CD4-positive, alpha-beta T cell treated with Interleukin-10 for 1 hour (primary cell): ENCODE results near the gene ZBTB20.
"Not testable (repeated sequence)": the region's sequence is repeated elsewhere in the genome, so short reads cannot be mapped to it uniquely, and the experiment has no call there.

ENCODE experiments used
- DNase-seq: peaks from one replicate; pipeline ENCODE4 v3.0.0-alpha.2; 2020

The ZBTB20 gene

DNA sequence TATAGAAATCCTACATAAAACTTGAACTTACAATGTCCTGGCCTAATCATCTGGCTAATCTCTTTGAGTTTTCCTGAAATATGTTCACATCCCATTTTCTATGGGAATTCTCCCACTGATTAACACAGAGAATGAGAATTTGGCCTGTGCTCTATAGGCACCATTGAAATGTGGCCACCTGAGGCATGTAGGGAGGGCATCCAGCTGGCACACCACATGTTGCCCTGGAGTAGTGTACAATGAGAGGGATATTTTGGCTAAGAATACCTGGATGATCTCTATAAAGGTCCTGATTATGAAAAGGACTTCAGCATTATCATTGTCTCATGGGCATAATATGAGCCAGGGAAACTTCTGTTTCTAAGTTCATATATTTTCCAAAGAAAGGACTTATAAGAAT lies 324.0 kb downstream of the ZBTB20 start:
- DNase-seq: no peak

DNA sequence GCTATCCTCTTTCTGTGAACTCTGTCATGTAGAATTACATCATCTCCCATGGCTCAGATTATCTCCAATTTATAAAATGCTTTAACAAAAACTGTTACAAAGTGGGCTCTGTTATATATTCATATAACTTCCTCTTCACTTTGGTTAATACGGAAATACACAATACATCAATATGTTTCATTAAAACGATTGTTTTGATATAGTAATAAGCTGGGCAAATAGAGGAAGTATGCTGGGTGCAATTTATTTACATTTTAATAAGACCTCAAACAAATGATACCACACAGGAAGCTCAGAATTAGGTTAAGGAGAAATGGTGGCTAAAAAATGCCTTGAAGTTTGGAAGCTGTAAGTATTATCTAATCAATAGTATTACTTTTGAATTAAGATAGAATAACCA lies 331.0 kb downstream of the ZBTB20 start:
- no peak for DNase-seq

DNA sequence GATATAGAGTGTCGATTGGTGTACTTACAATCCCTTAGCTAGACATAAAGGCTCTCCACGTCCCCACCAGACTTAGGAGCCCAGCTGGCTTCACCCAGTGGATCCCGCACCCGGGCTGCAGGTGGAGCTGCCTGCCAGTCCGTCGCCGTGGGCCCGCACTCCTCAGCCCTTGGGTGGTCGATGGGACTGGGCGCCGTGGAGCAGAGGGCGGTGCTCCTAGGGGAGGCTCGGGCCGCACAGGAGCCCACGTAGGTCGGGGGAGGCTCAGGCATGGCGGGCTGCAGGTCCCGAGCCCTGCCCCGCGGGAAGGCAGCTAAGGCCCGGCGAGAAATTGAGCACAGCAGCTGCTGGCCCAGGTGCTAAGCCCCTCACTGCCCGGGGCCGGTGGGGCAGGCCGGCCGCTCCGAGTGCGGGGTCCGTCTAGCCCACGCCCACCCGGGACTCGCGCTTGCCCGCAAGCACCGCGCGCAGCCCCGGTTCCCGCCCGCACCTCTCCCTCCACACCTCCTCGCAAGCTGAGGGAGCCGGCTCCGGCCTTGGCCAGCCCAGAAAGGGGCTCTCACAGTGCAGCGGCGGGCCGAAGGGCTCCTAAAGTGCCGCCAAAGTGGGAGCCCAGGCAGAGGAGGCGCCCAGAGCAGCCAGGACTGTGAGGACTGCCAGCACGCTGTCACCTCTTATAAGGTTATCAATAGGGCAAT lies 334.4 kb downstream of the ZBTB20 start:
- DNase-seq: not testable (repeated sequence)

DNA sequence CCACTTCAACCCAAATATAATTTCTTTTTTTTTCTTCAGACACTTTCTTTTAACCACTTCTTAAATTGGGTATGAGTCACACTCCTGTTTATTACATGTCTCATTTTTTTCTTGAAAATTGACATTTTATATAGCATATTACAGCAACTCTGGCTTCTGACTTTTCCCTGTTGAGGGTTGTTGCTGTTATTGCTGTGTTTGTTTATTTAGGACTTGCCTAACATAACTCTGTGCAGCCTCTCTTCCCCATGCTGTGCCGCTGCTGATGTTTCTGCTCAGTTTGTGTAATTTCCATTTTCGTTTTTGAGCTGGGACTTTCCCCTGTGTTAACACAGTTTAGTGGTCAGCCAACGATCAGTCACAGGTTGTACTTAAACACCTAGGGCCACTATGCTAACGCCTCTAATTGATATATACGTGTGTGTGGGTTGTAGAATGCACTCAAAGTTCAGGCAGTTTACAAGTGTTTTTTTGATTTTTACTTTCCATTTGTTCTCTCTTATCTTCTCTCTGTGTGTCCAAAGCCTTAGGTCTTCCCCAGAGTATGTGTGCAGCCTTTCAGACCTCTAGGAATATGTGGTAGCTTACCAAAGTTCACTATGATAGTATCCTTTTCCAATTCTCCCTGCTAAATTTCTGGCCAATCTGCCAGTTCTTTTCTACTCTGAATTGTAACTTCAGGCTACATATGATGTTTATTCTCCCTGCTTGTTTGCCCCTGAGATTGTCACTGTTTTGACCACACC lies 337.2 kb downstream of the ZBTB20 start:
- peak; percentile 46 for DNase-seq

DNA sequence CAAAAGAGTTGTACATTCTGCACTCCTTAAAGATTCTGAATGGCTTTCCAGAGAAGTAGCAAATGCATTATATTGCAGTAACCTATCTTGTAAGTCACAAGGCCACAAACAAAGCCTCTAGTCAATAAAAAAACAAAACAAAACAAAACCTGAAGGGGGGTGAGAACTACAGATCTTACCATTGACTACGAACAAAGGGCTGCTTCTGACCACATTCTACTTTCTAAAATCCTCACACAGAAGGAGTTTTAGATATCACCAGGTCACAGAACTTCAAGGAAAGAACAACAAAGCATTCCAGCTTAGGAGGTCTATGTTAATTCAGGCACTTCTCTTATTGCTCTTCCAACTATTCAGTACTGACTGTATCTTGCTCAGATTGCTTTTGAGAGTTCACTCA lies 343.0 kb downstream of the ZBTB20 start:
- DNase-seq: no peak

DNA sequence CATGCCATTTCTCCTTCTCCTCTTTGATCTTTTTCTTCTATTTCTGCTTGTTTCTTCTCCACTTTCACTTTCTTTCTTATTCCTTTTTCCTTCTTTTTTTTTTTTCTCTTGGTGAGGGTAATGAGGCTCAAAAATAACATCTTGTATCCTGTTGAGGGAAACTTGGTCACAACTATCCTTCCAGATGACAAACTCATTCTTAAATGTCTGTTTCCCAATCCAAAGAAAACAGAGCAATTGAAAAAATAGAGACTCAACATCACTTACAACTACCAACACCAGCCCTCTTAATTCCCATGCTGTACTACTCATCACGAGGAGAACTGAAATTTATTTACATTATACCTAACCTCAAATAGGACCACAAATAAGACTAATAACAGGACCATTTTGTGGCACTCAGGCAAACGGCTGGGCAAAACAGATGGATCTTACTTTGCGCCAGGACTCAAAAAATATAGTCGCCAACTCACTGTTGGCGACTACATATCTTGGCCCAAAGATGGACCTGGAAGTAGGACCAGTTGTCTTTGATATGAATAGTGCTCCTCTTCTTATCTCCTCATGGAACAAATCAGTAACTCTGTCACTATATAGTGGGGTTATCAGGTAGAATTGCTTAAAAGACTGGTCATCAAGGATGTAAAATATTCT lies 343.9 kb downstream of the ZBTB20 start:
- no peak for DNase-seq

DNA sequence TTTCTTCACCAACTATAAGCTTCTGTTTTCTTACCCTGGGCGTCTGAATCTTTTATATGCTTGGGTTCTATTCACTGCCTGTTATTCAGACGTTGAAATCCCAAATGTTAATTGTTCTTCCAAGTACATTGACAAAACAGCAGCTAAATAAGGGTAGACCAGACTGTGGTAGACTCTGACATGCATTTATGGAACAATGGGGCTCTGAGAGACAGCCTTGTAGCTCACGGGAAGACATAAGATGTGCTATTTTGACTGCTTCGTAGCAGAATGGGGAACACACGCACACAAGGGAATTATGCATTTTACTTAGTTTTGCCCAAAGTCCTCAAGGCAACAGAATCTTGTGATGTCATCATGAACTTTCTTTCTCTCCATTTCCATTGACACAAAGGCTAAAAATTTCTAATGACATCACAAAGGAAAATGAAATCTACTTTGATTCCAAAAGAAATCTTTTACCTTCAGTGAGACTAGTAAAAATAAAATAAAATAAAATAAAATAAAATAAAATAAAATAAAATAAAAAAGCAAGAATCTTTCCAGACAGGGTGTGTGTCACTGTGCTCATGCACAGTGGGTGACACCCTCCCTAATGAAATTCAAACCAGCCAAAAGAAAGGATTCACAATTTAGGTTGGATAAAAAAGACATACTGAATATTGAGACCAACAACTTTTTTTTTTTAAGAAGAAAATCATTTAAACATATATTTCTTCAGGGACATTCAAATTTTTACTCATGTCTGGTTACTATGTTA lies 346.6 kb downstream of the ZBTB20 start:
- DNase-seq: no peak

DNA sequence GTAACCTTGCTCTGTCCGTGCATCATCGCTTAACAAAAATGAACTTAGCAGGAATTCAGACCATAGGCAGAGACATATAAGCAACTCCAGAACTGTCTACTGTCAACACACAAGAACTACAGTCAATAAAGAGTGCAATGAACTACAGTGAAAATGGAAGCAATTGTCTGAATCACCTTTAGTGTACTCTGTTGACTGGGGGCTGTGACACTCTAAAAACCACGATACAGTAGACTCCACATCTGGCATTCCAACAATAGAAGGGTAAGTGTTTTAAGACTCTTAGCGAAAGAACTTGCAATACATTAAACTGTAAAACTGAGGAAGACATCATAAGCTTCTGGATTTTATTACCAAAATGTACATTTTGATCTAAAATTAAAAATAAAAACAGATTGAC lies 347.3 kb downstream of the ZBTB20 start:
- no peak for DNase-seq

DNA sequence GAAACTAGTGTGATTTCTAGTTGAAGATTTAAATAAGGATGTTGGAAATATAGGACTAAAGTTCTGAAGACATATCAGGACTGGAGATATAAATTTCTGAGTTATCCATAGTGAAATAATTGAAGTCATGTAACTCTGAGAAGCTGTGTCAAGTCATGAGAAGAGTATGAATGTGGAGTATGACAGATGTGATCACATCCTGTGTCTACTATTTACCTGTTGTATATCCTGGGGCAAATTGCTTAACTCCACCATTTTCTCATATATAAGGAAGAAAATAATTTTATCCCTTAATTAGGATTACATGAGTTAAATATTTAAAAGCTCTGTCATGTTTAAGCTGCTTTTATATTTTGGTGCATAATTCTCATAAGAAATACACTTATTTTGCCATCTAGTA lies 350.3 kb downstream of the ZBTB20 start:
- no peak for DNase-seq

DNA sequence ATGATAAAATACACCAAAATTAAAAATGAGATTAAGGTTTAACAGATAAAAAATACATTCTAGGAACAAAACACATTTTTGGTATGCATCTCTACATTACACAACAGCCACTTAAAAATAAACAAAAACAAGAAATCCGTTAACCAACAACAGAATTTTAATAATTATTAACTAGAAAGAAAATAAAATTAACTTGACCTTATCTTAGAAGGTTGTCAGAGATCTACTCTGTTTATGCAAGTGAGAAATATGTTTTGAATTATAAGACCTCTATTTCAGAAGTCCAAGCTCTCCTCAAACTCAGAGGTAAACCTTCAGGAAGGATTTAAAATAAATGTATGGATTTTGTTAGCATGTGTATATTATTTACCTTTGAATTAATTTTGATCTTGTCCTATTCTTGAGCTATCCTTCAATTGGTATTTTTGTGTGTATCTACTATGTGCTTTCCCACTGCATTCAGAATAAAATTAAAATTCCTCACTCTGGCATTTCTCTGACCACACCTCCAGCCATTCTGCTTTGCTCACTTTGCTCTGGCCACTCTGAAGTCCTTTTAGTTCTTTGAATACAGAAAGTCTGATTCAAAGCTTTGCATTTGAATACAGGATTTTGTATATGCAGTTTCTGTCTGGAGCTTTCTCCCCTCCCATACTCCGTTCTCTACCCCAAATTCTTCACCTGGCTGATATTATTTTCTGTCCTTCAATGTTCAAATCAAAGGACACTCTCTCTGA lies 352.0 kb downstream of the ZBTB20 start:
- no peak for DNase-seq

DNA sequence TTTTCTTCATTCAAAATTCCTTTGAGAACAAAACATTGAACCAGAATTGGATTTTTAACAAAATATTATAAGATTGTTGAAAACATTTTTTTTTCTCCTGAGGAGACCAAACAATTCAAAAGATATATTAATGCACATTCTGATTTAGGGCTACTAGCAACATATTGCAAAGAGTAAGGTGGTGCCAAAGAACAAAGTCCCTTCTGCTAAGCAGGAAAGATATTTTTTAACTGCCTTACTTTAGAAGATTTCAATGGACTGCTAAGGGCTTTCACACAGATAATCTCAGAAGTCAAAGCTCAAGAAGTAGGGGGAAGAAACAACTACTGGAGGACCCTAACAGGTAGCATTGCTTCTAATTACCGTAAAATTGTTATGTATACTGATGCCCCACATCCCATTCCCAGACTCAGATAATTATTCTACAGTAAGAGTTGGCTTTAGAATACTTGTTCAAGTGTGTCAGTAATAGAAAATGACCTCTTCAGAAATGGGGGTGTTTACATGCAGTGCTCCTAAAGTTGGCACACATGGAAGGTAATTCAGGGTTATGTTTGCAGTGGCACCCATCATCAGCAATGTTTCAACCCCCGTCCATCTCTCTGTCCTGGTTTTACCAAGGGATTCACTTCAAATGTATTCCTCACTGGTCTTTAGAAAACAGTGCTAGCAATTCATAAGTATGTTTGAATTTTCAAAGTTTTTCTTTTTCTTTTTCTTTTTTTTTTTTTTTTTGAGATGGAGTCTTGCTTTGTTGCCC lies 354.7 kb downstream of the ZBTB20 start:
- DNase-seq: no peak

DNA sequence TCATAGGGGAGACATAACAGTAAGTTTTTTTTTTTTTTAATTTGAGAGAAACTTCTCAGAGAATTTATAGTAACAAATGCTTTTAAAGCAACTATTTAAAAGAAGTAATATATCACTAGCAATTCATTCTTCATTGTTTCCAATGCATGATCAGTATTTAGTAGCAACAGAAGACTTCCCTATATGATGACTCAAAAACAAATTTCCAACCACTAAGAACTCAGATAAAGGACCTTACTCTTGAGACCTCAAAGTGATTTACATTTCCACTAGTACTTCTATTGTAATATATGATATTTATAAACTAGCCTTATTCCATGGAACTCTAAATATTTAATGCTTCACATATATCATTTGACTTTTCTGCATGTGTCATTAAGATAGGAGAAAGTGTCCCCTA lies 356.3 kb downstream of the ZBTB20 start:
- DNase-seq: no peak

DNA sequence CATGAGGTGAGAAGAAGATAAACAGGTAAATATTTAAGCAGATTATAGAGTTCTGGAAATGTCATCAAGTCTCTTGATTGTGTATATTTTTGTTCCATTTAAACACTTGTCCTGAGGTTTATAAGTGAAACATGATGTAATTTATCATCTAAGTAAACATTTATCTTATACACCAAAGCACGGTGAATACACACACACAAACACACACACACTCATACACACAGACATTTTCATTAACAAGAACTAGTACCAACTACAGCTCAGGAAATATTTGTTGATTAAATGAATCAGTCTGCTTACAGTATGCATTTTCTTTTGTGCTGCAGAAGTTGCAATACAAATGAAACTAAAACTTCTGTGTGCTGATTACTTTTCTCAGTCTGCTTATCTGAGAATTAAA lies 357.3 kb downstream of the ZBTB20 start:
- DNase-seq: no peak

DNA sequence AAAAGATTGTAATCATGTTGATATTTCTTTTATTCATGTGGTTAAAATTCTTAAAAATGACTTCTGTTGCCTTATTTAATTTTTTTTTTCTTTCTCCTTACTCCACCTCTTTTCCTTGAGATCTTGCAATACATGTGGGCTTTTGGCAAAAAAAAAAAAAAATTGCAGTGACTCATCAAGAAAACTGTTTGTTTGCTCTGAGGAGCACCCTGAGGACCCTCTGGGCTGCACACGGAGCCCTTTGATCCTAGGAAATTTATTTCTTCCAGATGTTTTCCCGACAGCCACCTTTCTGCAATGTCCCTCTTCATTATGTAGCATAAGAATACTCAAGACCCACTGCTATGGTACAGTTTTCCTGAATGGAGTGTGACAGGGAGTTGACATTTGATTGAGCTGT lies 371.7 kb downstream of the ZBTB20 start:
- no peak for DNase-seq

DNA sequence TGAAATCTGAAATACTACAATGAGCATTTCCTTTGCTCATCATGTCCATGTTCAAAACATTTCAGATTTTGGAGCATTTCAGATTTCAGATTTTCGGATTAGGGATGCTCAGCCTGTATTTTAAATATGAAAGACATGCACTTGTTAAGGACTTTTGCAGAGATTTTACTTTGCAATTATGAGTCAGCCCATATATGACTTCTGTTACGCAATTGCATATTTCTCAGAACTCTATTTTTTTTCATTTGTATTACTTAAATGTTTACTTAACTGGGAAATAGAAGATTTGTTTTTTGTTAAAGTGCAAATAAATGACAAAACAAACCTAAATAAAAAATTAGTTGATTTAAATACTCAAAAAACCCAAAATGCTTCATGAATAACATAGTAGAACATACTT lies 376.2 kb downstream of the ZBTB20 start:
- DNase-seq: no peak

DNA sequence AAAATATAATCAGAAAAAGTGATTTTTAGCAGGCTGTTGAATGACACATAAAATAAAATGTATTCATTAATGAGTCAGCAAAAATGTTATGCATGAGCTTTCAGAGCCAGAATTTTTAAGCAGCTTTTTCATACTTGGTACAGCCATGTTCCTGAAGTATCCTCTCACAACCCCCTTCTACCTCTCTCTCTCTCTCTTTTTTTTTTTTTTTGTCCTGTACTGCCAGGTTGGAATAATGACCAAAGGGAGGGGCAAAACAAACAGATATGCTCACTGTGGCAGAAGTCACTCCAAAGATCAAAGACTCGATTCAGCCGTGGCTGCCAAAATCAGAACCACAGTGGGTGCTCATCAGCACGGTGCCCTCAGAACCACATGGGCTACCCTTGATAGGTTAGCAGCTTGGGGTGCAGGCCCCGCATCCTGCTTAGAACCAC lies 383.0 kb downstream of the ZBTB20 start:
- no peak for DNase-seq

DNA sequence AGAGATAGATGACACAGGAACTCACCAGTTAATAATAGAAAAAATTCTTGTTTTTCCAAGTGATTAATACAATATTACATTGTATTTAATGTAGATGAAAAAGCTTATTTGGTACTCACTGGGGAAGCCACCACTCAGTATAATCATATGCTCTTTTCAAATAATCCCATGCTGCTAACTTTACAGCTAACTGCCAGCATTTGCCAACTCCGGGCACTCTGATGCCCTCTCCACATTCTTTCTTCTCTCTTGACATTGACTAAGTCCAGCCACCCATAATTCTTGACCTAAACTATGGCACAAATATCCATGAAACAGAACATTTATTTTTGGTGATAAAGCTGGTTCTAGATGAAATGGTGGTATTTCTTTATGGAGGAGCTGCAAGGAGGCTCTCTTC lies 384.9 kb downstream of the ZBTB20 start:
- no peak for DNase-seq

DNA sequence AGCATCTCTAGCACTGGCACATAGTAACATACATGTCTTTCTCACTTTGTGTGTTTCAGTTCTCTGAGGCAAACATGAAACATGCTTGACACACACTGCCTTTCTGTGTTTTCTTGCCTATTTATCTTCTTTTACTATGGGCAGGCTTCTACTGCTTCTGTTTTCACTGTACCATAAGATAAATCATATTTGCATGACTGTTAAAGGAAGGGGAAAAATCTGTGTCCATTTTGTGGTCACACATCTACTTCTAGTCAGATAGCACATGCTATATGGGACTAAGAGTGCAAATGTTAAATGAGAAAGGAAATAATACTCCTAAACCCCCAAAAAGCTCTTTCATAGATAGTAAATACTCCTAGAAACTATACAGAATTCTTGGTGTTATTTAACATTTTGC lies 386.4 kb downstream of the ZBTB20 start:
- no peak for DNase-seq

DNA sequence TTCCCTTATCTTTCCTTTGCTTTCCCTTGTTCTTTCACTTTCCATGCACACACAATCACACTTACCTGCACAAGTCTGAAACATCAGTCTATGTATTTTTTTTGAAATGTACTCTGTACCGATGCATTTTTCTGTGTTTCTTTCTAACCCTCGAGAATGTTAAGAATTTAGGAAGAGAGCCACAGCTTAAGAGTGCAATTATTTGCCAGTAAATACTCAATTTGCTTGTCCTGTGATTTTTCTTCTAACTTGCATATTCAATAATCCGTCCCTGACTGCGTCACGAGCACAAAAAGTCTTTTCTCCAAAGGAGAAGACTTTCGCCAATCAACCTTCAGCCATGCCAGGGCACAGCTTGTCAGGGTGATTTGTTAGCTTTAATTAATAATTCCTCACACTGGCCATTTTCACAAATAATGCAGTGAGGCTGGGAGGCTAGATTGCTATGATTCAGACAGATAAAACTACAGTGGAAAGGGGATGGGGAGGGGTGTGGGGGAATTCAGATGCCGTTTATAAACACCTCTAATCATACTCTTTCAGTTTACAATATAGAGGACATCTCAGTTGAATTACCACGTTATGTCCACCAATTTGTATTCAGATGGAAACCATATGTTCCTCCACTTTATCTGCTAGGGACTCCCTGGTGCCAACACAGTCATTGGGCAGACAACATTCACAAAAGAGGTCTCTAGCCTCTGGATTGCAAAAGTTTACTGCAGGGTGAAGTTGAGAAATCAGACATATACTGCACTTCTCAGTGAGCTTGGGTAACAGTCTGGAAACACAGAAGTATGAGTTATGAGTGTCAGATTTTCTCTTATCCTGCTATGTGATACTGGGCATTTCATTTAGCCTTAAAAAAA lies 388.0 kb downstream of the ZBTB20 start:
- no peak for DNase-seq

DNA sequence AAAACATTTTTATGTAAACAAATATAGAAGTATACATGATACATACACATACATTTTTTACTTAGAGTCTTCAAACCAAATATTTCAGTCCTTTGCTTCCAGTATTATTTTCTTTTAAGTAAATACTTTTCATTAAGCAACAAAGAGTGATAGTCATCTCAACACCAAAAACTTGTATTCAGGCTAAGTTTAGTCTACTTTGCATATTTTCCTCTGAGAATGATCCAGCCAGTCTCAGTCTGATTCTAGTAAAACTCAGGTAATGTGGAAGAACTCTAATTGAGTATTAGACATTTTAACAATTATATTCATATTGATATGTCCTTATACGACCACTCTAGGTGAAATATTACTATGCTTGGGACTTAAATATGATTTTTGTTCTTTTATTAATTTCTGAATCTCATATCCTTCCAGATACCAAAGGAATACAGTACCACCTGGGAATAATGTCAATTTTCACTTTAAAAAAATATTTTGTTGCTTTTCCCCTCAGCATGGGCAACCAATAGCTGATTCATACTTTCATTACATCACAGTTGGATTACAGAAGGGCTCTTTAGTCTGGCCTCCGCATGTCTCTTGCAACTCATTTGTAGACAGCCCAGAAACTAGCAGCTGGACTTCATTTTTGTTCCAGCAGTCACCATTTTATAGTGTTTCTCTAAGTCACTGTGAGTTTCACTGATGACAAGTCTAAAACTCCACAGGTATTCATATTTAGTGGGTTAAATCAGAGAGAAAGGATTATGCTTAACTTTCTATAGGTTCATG lies 390.4 kb downstream of the ZBTB20 start:
- no peak for DNase-seq
